ENCODE measurements around the gene CEP85L.

- TF ChIP-seq CTCF (IDR thresholded peaks at IDR 0.05; ENCODE audit: insufficient read depth, low read length, poor library complexity, severe bottlenecking) (no peak), EZH2phosphoT487 (conservative IDR thresholded peaks at IDR 0.05; ENCODE audit: low read length) (no peak)
Measured at GRCh38 chr6:118697554-118697953, 46.2 kb upstream of the CEP85L start.
